A549 treated with CpdA at 1 μM for 4 hours (cell line): ENCODE results near the gene ZNF396. TPM values are rescaled to one million over a fixed set of nuclear protein-coding genes. Genes with fewer than 3 reads are reported as not detected.

Source experiments
- total RNA-seq: library from RNA; stranded (reverse); fragments of 200-300 nt; extraction: Qiagen RNA extraction; gene quantifications from 5 replicates; pipeline ENCODE4 v1.2.3, GENCODE V29; 2022; ENCODE audit warnings: low read depth

The ZNF396 gene
- total RNA-seq, result 0.56 to 1.0 TPM (median 0.69 TPM) in 5 replicates

GRCh38 chr18:35376742-35377695, at the start of gene ZNF396:
Gene ZNF396 (minus strand): TSS chr18:35377337. CDS start chr18:35374292, 3,045 bp downstream.

DNA sequence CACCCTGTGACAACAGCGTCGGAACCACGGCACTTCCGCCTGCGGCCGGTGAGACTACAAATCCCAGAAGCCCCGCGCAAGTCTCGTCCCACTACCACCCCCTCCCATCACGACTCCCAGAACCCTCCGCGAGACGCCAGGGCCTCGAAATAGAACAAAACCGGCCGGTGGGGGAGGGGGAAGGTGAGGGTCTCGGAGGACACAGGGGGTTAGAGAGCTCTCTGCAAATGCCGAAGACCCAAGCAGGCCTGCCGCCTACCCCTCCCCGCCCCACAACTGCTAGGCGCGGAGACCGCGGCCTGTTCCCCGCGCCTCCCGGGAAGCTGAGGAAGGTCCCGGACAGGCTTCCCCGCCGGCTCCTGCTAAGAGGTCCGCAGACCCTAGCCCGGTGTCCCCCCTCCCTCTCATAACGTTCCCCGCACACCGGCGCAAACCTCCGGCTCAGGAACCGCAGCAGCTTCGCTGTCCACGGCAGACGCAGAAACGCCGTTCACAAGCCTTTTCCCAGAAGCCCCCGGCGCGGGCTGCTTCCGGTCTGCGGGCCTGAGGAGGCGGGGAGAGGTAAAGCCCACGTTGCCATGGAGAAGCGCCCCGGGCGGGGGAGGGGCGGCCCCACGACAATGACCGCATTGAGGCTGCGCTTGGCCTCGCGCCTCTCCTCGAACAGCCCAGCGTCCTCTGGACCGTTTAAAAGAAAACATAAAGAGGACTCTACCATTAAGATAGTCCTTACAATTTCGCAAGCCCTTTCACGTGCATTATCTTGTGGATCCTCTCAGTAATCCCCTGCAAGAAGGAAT, 33.0 kb downstream of the ZNF396 start, which contains the start of gene ZNF24:
Gene ZNF24, minus strand, starts transcription at position 485 of the 800 bp plus-strand sequence. CDS start 3,770 bp downstream, outside the sequence.

Other genes starting within 250 kb of the ZNF396 start
- 2.9 to 4.8 TPM (median 4.6 TPM) in 5 replicates for gene ZNF397, start 136.3 kb downstream of the ZNF396 start, total RNA-seq
- 0.52 to 1.8 TPM (median 0.79 TPM) in 5 replicates for gene ZSCAN30, start 87.1 kb downstream of the ZNF396 start, total RNA-seq
- gene ZNF24, start 32.9 kb downstream of the ZNF396 start, total RNA-seq, result 11.8 to 13.0 TPM (median 12.5 TPM) in 5 replicates
- 20.9 to 25.7 TPM (median 23.4 TPM) in 5 replicates for gene INO80C, start 120.6 kb upstream of the ZNF396 start, total RNA-seq
- gene GALNT1, start 204.4 kb upstream of the ZNF396 start, total RNA-seq, result 48.9 to 68.6 TPM (median 55.8 TPM) in 5 replicates